NCI-H2227 (cell line): ENCODE results near the gene TRIP12.
A peak's percentile ranks its signal among the peaks of the same experiment; 100 is the strongest.
"Not testable (repeated sequence)": the region's sequence is repeated elsewhere in the genome, so short reads cannot be mapped to it uniquely, and the experiment has no call there.

ENCODE experiments used
- DNase-seq: peaks from one replicate; lab custom pipeline; 2025; ENCODE audit not compliant: unreplicated experiment; lab: John Stamatoyannopoulos, UW

The TRIP12 gene

DNA sequence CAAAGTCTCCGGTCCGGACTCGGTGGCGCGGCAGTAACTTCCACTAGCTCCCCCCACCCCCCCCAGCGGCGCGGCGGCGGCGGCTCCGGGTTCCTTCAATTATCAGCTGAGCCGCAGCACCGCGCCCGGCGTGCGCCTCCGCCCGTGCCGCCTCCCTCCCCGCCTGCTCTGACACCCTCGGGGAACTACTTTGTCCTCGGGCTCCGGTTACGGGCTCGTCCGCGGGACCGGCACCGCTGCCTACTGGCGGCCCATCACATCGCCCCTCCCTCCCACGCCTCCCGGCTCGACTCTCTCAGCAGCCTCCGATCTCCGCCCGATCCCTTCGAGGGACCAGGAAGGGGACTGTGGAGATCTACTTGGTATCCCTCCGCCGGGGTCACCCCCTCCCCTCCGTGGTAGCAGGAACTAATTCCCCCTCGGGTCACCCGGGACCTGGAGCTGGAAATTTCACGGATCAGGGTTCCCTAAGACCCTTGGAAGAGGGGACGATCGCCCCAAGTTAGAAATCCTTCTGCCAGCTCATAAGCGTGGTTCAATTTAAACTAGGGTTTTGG lies at the start of gene TRIP12:
Gene TRIP12, minus strand, starts transcription at position 118 of the 557 bp plus-strand sequence. CDS start 41,930 bp downstream, outside the sequence.
- DNase-seq: peak; percentile 96

DNA sequence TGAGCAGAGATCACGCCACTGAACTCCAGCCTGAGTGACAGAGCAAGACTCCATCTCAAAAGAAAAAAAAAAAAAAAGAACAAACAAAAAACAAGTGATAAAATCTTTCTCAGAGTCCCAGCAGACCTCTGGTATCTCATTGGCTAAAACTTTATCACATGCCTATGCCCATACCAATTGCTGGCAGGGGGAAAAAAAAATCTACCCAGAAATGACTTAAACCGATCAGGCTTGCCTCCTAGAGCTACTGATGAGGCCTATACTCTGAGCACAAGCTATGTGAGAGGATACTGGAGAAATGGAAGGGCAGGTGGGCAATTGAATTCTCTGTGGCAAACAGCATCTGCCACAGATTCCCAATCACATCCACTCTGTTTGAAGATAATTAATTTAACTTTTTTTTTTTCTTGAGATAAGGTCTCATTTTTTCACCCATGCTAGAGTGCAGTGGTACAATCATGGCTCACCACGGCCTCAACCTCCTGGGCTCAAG lies 49.5 kb upstream of the TRIP12 start:
- DNase-seq: no peak

DNA sequence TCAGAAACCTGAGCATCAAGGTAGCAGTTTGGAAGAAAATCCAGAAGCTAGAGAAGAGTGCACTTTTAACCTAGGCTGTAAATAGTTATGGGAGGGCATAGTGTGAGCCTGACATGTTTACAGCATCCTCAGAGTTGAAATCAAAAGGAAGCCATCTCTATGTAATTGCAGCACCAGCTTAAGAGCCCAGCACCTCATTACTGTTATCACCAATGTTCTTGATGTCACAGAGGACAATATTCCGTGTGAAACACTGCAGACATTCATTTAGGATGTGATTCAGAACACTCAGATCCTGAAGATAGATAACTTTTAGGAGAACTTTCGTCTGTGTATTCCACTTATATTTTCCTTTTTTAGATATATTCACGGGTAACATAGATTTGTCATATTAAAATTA lies 48.6 kb upstream of the TRIP12 start:
- no peak for DNase-seq

DNA sequence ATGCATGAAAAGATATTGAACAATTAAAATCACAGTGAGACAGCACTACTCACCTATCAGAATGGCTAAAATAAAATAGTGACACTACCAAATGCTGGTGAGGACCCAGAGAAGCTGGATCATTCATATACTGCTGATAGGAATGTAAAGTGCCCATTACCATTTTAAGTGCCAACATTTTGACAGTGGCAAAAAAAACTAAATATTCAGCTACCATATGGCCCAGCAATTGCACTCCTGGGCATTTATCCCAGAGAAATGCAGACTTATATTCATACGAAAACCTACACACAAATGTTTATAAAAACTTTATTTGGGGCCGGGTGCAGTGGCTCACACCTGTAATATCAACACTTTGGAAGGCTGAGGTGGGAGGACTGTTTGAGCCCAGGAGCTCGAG lies 48.1 kb upstream of the TRIP12 start:
- DNase-seq: no peak

DNA sequence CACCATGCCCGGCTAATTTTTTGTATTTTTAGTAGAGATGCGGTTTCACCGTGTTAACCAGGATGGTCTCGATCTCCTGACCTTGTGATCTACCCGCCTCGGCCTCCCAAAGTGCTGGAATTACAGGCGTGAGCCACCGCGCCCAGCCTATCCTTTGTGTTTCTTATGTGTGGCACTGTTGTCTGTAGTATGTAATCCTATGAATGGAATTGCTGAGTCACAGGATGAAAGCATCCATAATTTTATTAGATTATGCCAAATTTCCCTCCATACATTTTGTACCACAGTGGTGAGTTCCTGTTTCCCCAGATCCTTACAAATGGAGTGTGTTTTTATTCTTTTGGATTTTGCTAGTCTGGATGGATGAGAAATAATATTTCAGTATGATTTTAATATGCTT lies 41.8 kb upstream of the TRIP12 start:
- not testable (repeated sequence) for DNase-seq

DNA sequence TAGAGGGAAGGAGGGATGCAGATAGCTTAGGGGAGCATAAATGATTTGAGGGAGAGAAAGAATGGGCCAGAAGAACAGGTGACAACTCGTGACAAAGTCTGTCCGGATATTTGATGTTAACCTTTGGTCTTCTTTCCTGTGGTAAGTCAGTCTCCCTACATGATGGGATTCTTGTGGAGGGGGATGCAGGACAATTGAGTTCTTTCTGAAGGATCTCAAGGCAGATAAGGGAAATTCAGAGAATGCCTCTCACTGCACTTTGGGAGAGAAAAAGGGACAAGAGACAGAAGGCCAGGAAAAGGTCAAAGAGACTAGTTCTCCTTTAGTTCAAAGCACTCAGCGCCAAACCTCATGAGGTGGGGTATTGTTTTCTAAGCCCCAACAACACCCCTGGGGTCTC lies 34.7 kb upstream of the TRIP12 start:
- DNase-seq: no peak

DNA sequence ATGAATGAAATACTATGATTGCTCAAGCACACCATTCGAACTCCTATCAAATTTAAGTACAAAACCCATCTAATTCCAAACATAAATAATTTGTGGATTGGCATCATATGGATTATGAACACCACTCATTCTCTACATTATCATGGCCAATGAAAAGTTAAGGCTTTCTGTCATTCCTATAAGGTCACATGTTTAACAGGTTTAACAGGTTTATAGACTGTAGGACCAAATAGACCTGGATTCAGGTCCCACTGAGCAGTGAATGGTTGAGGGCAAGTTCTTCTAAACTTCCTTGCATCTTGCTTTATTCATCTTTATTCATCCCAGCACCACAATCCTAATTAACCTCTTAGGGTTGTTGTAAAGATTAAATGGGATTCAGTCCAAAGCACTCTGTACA lies 33.9 kb upstream of the TRIP12 start:
- no peak for DNase-seq

DNA sequence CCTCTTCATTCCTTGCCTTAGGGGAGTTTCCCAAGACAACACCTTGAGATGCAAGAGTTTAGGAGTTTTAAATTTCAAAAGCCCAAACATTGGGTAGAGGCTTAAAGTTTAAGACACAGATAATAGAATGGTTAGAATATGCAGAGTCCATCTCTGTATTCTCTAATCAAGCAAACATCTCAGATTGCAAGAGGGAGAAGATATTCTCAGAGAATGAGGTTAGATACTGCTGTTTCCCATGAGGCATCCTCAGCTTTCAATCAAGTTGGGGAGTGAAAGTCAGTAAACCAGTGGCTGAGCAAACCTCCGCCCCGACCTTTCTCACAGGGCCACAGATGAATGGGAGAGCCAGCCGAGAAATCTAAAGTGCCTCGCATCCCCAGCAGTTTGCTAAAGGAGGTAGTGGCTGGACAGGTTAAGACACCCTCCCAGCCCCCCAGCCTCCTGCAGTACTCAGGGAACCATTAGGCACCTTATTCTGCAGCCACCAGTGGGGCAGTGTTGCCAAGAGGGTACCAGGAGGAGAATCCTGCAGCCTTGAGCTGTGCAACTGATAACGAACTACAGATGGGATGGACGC lies 30.5 kb upstream of the TRIP12 start:
- DNase-seq: no peak

DNA sequence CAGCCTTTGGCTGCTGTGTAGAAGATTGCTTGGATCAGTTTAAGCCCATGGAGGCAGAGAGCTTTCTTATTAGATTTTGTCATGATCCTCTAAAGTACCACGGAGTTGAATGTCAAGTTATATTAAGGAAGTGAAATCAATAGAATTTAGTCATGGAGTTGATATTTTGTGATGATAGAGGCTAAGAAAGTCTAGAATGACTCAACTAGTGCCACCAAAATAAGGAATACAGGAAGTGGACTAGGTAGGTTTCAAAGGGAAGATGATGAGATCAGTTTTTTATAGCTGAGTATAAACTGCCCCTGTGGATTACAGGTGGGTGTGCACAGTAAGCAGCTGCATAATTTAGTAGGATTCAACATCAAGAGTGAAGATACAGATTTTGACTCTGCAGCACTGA lies 25.7 kb upstream of the TRIP12 start:
- no peak for DNase-seq

DNA sequence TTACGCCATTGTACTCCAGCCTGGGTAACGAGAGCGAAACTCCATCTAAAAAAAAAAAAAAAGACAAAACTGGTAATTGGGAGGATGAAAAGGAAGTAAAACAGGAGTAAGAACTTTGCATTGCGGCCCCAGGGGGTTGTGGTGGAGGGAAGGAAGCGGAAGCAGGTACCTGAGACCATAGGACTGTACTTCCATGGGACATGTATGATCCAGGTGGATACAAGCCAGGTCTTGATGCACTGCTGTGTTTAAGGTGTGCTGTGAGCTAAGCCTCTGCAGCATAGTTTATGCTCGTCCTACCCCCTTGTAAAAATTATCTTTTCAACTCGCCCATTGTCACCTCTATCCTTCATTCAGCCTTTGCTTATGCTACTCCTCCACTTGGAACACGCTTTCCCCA lies 24.2 kb upstream of the TRIP12 start:
- no peak for DNase-seq

DNA sequence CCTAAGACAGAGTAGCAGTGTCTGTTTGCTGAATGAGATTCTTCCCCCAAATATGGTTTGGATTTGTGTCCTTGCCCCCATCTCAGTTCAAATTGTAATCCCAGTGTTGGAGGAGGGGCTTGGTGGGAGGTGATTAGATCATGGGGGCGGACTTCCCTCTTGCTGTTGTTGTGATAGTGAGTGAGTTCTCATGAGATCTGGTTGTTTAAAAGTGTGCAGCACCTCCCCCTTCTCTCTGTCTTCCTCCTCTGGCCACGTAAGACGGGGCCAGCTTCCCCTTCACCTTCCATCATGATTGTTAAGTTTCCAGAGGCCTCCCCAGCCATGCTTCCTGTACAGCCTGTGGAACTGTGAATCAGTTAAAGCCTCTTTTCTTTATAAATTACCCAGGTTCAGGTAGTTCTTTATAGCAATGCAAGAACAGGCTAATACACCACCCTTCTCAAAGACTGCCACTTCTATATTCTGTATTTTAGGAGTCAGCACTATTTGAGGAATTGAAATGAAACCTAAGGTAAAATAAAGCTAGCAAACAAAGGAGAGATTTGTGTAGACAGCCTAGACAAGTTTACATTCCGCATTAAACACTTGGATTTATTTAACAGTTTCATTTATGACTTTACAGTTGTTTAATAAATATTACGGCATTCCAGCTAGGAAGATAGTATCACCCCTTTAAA lies 22.1 kb upstream of the TRIP12 start:
- no peak for DNase-seq

DNA sequence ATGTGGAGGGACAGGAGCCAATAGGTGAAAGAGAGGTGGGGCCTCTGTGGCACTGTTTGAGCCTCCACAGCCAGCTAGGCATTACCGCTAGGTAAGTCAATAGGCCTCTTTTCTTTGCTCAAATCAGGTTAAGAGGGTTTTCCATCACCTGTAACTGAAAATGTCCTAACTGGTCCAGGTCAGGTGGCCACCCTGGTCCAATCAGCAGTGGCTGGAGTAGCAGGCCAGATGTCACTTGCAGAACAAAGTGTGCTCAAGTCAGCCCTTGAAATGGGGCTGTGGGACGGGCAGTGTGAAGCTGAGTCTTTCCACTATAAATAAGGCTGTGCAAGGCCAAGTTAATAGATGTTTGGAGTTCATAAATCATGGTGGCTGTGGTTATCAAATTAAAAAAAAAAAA lies 21.4 kb upstream of the TRIP12 start:
- no peak for DNase-seq

DNA sequence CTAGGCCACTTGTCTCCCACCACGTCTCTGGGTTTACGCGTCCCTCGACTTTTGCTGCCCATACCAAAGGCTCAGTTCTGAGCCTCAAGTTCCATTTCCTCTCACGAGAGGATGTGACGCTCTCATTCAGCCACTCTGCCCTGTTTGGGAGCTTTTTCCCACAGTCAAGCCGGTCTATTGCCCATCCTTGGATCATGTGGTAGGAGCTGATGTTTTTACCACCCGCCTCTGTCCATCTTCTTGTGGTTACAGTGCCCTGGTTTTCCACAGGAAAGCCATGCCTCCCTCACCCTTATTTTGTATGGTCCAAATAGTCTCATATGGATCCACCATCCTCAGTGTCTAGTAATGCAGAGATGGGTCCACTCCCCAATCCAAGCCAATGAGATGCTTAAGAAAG lies 20.9 kb upstream of the TRIP12 start:
- no peak for DNase-seq

DNA sequence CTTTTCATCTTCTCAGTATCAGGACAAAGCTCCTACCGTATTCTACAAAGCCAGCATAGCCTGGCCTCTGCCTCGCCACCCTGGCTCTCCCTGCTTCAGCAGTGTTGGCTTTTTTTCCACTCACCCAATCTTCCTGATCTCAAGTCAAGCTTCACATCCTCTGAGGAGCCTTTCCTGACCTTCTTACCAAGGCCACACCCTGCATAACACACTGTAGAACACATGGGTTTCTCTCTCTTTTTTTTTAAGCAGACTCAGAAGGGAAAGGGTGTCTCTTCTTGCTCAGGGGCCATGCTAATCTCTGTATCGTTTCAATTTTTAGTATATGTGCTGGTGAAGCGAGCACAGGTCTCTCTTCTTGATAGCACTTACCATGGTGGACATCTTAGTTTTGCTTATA lies 15.7 kb upstream of the TRIP12 start:
- no peak for DNase-seq

DNA sequence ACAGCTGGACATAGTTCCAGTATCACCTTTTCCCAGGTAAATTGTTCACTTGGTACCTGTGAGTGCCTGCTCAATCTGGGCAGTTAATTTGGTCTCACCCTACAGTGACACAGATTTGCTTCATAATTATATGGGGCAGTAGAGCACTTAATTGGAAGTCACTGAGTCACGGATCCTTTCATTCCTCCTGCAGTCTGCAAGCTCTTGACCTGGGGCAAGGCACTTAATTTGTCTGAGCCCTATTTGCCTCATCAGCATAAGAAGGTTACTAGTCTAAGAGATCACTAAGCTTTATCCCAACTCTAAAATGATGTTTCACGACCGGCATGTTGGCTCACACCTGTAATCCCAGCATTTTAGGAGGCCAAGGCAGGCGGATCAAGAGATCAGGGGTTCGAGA lies 9.4 kb upstream of the TRIP12 start:
- no peak for DNase-seq

DNA sequence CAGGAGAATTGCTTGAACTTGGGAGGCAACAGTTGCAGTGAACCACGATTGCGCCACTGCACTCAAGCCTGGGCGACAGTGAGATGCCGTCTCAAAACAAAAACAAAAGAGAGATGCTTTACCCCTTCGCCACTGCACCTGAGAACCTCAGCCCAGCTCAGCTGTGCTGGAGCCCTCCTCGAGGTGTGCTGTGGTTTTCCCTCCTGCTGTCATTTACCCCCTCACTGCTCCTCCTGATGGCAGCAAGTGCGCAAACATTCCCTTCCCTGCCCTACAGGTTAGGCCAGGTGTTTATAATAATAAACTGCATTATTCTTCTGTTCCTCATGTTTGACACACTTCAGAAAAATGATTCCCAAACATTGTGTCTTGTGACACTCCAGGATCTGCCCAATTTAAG lies 8.8 kb upstream of the TRIP12 start:
- no peak for DNase-seq

DNA sequence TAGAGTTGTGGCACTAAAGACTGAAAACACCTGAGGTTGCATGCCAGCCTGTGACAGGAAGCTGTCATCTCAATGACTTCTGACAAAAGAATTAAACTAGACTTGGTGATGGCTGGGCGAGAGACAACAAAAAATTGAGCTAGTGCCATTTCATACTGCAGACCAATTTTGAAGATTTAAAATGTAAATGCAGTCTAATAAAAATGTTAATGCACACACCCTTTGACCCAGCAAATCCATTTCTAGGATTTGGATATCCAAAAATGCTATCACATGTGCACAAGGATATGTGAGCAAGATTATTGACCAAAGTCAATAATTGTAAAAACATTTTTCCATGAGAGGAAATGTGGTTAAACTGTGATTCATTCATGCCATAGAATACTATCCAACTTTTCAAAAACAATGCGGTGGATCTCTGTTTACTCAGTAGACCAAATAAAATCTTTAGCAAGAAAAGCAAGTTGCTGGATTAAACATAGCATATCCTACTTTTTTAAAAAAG lies 6.1 kb upstream of the TRIP12 start:
- DNase-seq: no peak

DNA sequence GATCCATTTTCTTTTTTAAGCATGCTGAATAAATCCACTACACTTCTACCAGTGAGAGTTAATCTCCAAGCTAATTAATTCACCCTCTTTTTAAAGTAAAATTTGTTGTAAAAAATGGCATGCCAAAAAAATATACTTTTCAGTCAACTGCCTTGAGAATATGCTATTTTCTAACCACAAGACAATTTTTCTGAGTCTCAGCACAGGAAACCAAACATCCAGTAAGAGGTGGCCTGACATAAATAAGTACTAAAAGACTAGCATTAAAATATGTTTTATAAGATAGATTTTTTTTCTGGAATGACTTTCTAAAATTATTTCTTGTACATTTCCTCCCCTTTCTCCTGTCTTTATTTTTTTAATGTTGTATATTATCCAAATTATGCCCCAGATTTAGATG lies 3.4 kb upstream of the TRIP12 start:
- DNase-seq: no peak

DNA sequence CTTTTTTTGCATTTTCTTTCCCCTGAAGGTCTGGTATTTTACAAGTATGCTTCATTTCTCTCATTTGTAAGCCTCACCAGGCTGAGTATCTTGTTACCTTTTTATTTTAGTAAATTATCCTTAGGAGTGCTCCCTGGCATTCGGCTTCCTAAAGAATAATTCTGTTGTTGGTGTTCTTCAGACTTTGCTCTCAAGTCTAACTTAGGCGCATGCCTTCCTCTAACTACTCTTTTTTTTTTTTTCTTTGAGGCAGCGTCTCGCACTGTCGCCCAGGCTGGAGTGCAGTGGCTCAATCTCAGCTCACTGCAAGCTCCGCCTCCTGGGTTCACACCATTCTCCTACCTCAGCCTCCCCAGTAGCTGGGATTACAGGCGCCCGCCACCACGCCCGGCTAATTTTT lies 2.7 kb upstream of the TRIP12 start:
- not testable (repeated sequence) for DNase-seq

DNA sequence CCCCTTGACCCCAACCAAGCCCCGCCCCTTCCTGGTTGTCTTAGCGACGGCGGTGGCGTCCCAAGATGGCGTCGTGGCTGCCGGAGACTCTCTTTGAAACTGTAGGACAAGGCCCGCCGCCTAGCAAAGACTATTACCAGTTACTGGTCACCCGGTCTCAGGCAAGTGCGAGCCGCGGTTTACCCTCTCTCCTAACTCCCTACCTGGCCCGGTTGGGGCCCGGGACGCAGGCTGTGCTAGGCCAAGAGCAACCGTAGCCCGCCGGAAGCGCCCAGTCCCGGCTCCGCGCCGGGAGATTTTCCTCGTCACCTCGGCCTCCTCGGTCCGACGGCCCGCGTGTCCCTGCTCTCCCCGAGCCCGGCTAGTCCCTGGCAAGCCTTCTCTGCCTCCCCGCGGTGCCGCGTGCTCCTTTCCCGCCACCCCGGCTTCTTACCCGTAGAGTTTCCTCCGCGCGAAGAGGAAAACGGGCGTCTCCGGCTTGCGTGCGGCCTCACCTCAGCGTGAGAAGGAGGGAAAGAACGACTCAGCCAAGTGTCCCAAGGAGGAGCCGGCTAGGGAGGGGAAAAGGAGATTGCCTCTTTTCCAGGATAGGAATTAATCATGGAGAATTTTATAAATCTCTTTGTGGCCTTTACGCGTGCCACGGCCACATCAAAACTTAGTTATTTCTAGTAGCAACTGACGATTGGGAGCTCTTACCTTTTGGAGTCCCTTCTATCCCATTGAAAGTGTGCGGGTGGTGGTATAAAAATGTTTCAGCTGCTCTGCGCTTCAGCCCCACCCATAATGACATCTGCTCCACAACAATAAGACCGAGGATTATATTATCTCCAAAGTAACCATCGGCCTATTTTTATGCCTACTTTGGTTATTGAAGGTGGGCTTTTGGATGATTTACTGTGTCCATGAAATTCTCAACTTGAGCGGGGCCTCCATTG lies 909 bp upstream of the TRIP12 start, which contains the start of gene FBXO36:
Gene FBXO36, plus strand, starts transcription at position 55 of the 938 bp plus-strand sequence. Its CDS starts 11 bp downstream, at position 66.
- DNase-seq: peak; percentile 94
